Stimulated activated CD4-positive, alpha-beta T cell treated with anti-CD3 and anti-CD28 coated beads, Interleukin-12 subunit alpha, Interleukin-12 subunit beta, amount 100 ng/mL, for 24 hours (primary cell): ENCODE data around the gene TECPR2.
"Not testable (repeated sequence)": the region's sequence is repeated elsewhere in the genome, so short reads cannot be mapped to it uniquely, and the experiment has no call there.

ENCODE experiments used
- DNase-seq, 2 experiments: peaks; one replicate each; pipeline ENCODE4 v3.0.0-alpha.2; 2020; ENCODE audit warnings: low read depth in 2 of 2

The TECPR2 gene

GRCh38 chr14:102330806-102331205 lies 31.9 kb upstream of the TECPR2 start:
- no peak for DNase-seq

GRCh38 chr14:102333390-102333789 lies 29.4 kb upstream of the TECPR2 start:
- DNase-seq, result no peak

GRCh38 chr14:102333795-102334705 lies 28.7 kb upstream of the TECPR2 start:
- DNase-seq, result no peak

- no peak for DNase-seq
These were observed 27.6 kb upstream of the TECPR2 start for GRCh38 chr14:102335163-102335562.

- no peak for DNase-seq
These were observed 24.0 kb upstream of the TECPR2 start for GRCh38 chr14:102338724-102339123.

- no peak for DNase-seq
These were observed 21.2 kb upstream of the TECPR2 start for GRCh38 chr14:102341566-102341965.

- DNase-seq, result no peak
These were observed 20.5 kb upstream of the TECPR2 start for GRCh38 chr14:102342238-102342637.

- no peak for DNase-seq
These were observed 18.7 kb upstream of the TECPR2 start for GRCh38 chr14:102344084-102344483.

- no peak for DNase-seq
These were observed 18.3 kb upstream of the TECPR2 start for GRCh38 chr14:102344485-102344884.

- DNase-seq, result no peak
These were observed 17.5 kb upstream of the TECPR2 start for GRCh38 chr14:102345232-102345631.

- DNase-seq, result no peak
These were observed 16.1 kb upstream of the TECPR2 start for GRCh38 chr14:102346645-102347044.

GRCh38 chr14:102348376-102348775 lies 14.4 kb upstream of the TECPR2 start:
- DNase-seq, result no peak

- DNase-seq, result no peak
These were observed 11.7 kb upstream of the TECPR2 start for GRCh38 chr14:102351023-102351422.

- not testable (repeated sequence) for DNase-seq
These were observed 11.1 kb upstream of the TECPR2 start for GRCh38 chr14:102351593-102351992.

- no peak for DNase-seq
These were observed 10.5 kb upstream of the TECPR2 start for GRCh38 chr14:102352213-102352612.

- no peak for DNase-seq
These were observed 9.6 kb upstream of the TECPR2 start for GRCh38 chr14:102353126-102353619.

GRCh38 chr14:102356280-102356679 lies 6.5 kb upstream of the TECPR2 start:
- DNase-seq, result no peak

GRCh38 chr14:102359341-102359740 lies 3.4 kb upstream of the TECPR2 start:
- no peak for DNase-seq

GRCh38 chr14:102360388-102360787 lies 2.4 kb upstream of the TECPR2 start:
- DNase-seq, result no peak

- peak; percentile 33 to 51 for DNase-seq
These were observed 657 bp upstream of the TECPR2 start for GRCh38 chr14:102362084-102362483.

- peak in 1 of 2 experiments; percentile 11 for DNase-seq
These were observed 622 bp downstream of the TECPR2 start for GRCh38 chr14:102363182-102363943.

GRCh38 chr14:102370305-102370809 lies 7.6 kb downstream of the TECPR2 start:
- no peak for DNase-seq
